IMR-90 (cell line): Measurements from ENCODE around the gene MLKL.

Source experiments
- CTCF ChIP-seq: conservative IDR thresholded peaks from 2 replicates; pipeline ENCODE4 v1.5.1; 2012; ENCODE audit warnings: mild to moderate bottlenecking, low read depth, low read length, improper control_type of control experiment
- FOS ChIP-seq: fragments of 150-350 bp; IDR thresholded peaks from 2 replicates; pipeline ENCODE4 v1.6.1; 2016; ENCODE audit warnings: low read depth, low read length
- POLR2A ChIP-seq: IDR thresholded peaks from 2 replicates; pipeline ENCODE4 v1.6.1; 2012; ENCODE audit warnings: mild to moderate bottlenecking, low read depth, low read length
- RFX5 ChIP-seq: IDR thresholded peaks from 2 replicates; pipeline ENCODE4 v1.8.0; 2012; ENCODE audit warnings: low read depth, mild to moderate bottlenecking, low read length, moderate library complexity

- TF ChIP-seq POLR2A (no peak), CTCF (no peak), RFX5 (no peak), FOS (no peak)
These were observed 67.0 kb downstream of the MLKL start for GRCh38 chr16:74633686-74634085.
